C4-2B (cell line): ENCODE results near the gene LRRN4CL.

ENCODE experiments used
- ZFX ChIP-seq: fragments of 450-650 bp; IDR thresholded peaks from 2 replicates; pipeline ENCODE4 v1.6.1; 2017
- TF ChIP-seq, protein P1 (sequence below): fragments of 450-650 bp; conservative IDR thresholded peaks from 2 replicates; pipeline ENCODE4 v1.5.1; 2017; ENCODE audit warnings: mild to moderate bottlenecking

DNA sequence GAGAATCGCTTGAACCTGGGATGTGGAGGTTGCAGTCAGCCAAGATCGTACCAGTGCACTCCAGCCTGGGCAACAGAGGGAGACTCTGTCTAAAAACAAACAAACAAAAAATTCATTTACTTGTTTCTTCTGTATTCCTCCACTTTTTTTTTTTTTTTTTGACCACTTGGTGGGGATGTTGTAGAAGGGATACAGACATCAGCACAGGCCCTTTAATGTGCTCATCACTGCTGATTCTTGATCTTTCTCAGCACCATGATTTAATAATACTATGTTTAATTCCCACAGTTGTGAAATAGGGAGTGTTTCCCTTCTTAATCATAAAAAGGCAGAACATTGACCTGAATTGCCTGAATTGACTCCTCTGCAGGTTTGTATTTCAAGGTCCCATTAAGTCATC is 43.5 kb upstream of the LRRN4CL start:
- TF ChIP-seq, protein P1, sequence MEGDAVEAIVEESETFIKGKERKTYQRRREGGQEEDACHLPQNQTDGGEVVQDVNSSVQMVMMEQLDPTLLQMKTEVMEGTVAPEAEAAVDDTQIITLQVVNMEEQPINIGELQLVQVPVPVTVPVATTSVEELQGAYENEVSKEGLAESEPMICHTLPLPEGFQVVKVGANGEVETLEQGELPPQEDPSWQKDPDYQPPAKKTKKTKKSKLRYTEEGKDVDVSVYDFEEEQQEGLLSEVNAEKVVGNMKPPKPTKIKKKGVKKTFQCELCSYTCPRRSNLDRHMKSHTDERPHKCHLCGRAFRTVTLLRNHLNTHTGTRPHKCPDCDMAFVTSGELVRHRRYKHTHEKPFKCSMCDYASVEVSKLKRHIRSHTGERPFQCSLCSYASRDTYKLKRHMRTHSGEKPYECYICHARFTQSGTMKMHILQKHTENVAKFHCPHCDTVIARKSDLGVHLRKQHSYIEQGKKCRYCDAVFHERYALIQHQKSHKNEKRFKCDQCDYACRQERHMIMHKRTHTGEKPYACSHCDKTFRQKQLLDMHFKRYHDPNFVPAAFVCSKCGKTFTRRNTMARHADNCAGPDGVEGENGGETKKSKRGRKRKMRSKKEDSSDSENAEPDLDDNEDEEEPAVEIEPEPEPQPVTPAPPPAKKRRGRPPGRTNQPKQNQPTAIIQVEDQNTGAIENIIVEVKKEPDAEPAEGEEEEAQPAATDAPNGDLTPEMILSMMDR: no peak
- no peak for TF ChIP-seq ZFX
